CD4-positive, alpha-beta T cell (primary cell): ENCODE measurements around the gene KCNK6. TPM values are rescaled to one million over a fixed set of nuclear protein-coding genes. Genes with fewer than 3 reads are reported as not detected.

Experiments used
- ATAC-seq: fragments of 200-7000 bp; cut with Tn5 transposase; one replicate; pipeline ENCODE4 v1.10.0; 2022; ENCODE audit warnings: mild to moderate bottlenecking; ENCODE audit not compliant: poor library complexity
- CTCF ChIA-PET: fragments of 350-600 bp; sonication (Branson Sonifier 250); formaldehyde crosslinking; loops from one replicate; lab custom pipeline; 2021; ENCODE audit warnings: antibody characterized with exemption, inconsistent platforms; lab: Charles Lee
- POLR2A ChIA-PET: fragments of 350-600 bp; sonication (Branson Sonifier 250); formaldehyde crosslinking; loops from one replicate; lab custom pipeline; 2021; ENCODE audit warnings: antibody characterized with exemption, inconsistent platforms; lab: Charles Lee
- DNase-seq, 14 experiments: peaks; one replicate each; pipeline ENCODE4 v3.0.0-alpha.2; 2013 to 2020; ENCODE audit warnings: mixed read lengths in 2 of 14
- H3K27ac ChIP-seq, 2 donors: one replicate each; pipeline versions ENCODE4 v1.5.1 to v1.7.0; 2013; ENCODE audit warnings: low read length in 2 of 2, low read depth in 1 of 2, mild to moderate bottlenecking in 1 of 2
- H3K27me3 ChIP-seq, 2 experiments: 1 replicate in 1 of 2; 2 replicates in 1 of 2; pipeline versions ENCODE4 v1.6.1 to v1.7.0; 2013; ENCODE audit warnings: low read length in 2 of 2, control low read depth in 1 of 2, mild to moderate bottlenecking in 1 of 2, moderate library complexity in 1 of 2; ENCODE audit not compliant: insufficient read depth in 2 of 2, control insufficient read depth in 1 of 2
- H3K36me3 ChIP-seq: one replicate; pipeline ENCODE4 v1.6.1; 2013; ENCODE audit warnings: low read length, control low read depth; ENCODE audit not compliant: insufficient read depth
- H3K4me1 ChIP-seq: one replicate; pipeline ENCODE4 v1.6.1; 2013; ENCODE audit warnings: low read length, control low read depth; ENCODE audit not compliant: insufficient read depth
- H3K4me3 ChIP-seq: one replicate; pipeline ENCODE4 v1.5.1; 2013; ENCODE audit warnings: mild to moderate bottlenecking, low read length, moderate library complexity
- H3K9me3 ChIP-seq, 2 experiments: 1 replicate in 1 of 2; 2 replicates in 1 of 2; pipeline versions ENCODE4 v1.6.1 to v1.7.0; 2013; ENCODE audit warnings: low read length in 2 of 2, mild to moderate bottlenecking in 2 of 2, control low read depth in 1 of 2, moderate library complexity in 1 of 2; ENCODE audit not compliant: control insufficient read depth in 1 of 2, insufficient read depth in 1 of 2
- H3K27ac Mint-ChIP-seq: one replicate; pipeline ENCODE4 v1.8.0; 2020; ENCODE audit warnings: mixed read lengths
- H3K27me3 Mint-ChIP-seq: one replicate; pipeline ENCODE4 v1.8.0; 2021; ENCODE audit warnings: mixed read lengths
- H3K36me3 Mint-ChIP-seq: one replicate; pipeline ENCODE4 v1.8.0; 2021; ENCODE audit warnings: low read depth, mixed read lengths
- H3K4me1 Mint-ChIP-seq: one replicate; pipeline ENCODE4 v1.8.0; 2021; ENCODE audit warnings: low read depth, mixed read lengths
- H3K4me3 Mint-ChIP-seq: one replicate; pipeline ENCODE4 v1.8.0; 2020; ENCODE audit warnings: mild to moderate bottlenecking, mixed read lengths
- H3K9me3 Mint-ChIP-seq: one replicate; pipeline ENCODE4 v1.8.0; 2020; ENCODE audit warnings: mixed read lengths
- intact Hi-C, 2 experiments: fragments of 100-400 bp; cut with DNase I in 1 of 2; cut with micrococcal nuclease in 1 of 2; formaldehyde crosslinking; loops; one replicate each; pipeline versions ENCODE4 v1.15.1 to v1.9.0; 2023 to 2025; cut with DNase I, micrococcal nuclease
- total RNA-seq, 174 experiments: library from RNA in 2 of 174; stranded (reverse) in 2 of 174; gene quantifications; one replicate each; pipeline ENCODE4 v1.2.3 and lab custom pipeline; 2021 to 2026
- TF ChIP-seq, protein P1 (sequence below): fragments of 200-600 bp; IDR thresholded peaks from one replicate; pipeline ENCODE4 v1.8.0; 2022; ENCODE audit warnings: antibody characterized with exemption, mild to moderate bottlenecking

The KCNK6 gene
- total RNA-seq, 2 experiments from 2014 or later: 3.0 to 3.1 TPM

DNA sequence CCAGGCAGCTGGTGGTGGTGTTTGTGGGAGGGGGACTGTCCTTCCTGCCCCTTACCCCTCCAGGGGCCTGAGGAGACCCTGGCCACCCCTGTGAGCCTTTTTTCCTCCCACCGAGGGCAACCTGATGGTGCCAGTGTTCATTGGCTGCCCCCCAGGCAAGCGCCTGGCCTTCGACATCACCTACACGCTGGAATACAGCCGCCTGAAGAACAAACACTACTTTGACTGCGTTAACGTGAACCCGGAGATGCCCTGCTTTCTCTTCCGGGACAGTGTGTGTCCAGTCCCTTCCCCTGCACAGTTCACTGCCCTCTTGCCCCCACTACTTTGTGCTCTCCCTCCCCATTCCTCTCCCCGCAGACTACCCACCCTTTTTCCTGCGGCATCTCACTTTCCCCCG, 47.4 kb downstream of the KCNK6 start:
- POLR2A ChIA-PET: no interaction called here
- Histone ChIP-seq H3K36me3 (no peaks in the 10 kb centered on the region), H3K4me1 (peaks cover 12% of the 10 kb centered on the region), H3K4me3 (no peak overlapping the region), H3K27ac (no peak overlapping the region), H3K27me3 (peaks cover 0 to 6% of the 10 kb centered on the region in 2 experiments), H3K9me3 (peaks cover 0 to 7% of the 10 kb centered on the region in 2 experiments)
- H3K27ac Mint-ChIP-seq: no peak overlapping the region
- H3K4me3 Mint-ChIP-seq: no peak overlapping the region
- H3K9me3 Mint-ChIP-seq: no peaks in the 10 kb centered on the region
- H3K36me3 Mint-ChIP-seq: no peaks in the 10 kb centered on the region
- TF ChIP-seq, protein P1, sequence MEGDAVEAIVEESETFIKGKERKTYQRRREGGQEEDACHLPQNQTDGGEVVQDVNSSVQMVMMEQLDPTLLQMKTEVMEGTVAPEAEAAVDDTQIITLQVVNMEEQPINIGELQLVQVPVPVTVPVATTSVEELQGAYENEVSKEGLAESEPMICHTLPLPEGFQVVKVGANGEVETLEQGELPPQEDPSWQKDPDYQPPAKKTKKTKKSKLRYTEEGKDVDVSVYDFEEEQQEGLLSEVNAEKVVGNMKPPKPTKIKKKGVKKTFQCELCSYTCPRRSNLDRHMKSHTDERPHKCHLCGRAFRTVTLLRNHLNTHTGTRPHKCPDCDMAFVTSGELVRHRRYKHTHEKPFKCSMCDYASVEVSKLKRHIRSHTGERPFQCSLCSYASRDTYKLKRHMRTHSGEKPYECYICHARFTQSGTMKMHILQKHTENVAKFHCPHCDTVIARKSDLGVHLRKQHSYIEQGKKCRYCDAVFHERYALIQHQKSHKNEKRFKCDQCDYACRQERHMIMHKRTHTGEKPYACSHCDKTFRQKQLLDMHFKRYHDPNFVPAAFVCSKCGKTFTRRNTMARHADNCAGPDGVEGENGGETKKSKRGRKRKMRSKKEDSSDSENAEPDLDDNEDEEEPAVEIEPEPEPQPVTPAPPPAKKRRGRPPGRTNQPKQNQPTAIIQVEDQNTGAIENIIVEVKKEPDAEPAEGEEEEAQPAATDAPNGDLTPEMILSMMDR: no peak
- intact Hi-C loops: no loop called here
- no peaks in the 10 kb centered on the region for H3K4me1 Mint-ChIP-seq
- H3K27me3 Mint-ChIP-seq: peaks cover 20% of the 10 kb centered on the region
- CTCF ChIA-PET: no interaction called here
- ATAC-seq (no peak), DNase-seq (no peak)

DNA sequence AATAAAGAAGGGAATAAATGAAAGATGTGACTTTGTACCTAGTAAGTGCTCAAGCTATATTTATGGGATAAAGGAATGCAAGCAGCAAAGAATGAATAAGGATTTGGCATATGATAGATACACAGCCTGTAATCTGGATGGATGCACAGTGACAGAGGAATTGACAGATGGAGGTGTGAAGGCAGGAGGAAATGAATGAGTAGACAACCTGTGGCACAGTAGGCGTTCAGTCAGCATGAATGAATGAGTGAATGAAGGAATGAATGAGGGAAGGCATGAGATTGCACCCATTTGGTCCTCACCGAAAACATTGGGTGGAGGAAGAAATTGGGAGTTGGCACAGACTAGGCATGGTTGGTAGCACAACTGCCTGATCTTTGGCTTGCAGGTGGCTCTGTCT, 49.9 kb downstream of the KCNK6 start:
- Mint-ChIP-seq H3K27ac (no peak overlapping the region), H3K27me3 (peaks cover 20% of the 10 kb centered on the region), H3K4me1 (peaks cover 6% of the 10 kb centered on the region), H3K36me3 (peaks cover 2% of the 10 kb centered on the region), H3K9me3 (no peaks in the 10 kb centered on the region), H3K4me3 (no peak overlapping the region)
- peaks cover 0 to 6% of the 10 kb centered on the region in 2 experiments for H3K27me3 ChIP-seq
- peaks cover 10% of the 10 kb centered on the region for H3K4me1 ChIP-seq
- H3K9me3 ChIP-seq: no peaks in the 10 kb centered on the region
- no peak for ATAC-seq
- POLR2A ChIA-PET: no interaction called here
- TF ChIP-seq, protein P1: no peak
- H3K27ac ChIP-seq: no peak overlapping the region
- CTCF ChIA-PET: interaction anchor here (1.0 kb wide), 1 partner anchor 126 kb away, joined by 3 read pairs; no protein-coding TSS in a partner anchor
- no peak overlapping the region for H3K4me3 ChIP-seq
- intact Hi-C loops: no loop called here
- no peaks in the 10 kb centered on the region for H3K36me3 ChIP-seq
- DNase-seq: no peak

DNA sequence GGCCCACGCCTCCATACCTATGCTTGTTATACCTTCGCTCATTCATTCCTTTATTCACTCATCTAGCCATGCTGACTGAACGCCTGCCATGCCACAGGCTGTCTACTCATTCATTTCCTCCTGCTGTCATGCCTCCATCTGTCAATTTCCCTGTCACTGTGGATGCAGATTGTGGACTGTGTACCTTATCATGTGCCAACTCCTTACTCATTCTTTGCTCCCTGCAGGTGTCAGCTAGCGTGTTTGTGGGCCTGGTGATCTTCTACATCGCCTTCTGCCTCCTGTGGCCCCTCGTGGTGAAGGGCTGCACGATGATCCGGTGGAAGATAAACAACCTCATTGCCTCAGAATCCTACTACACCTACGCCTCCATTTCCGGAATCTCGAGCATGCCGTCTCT, 50.7 kb downstream of the KCNK6 start:
- Histone ChIP-seq H3K36me3 (no peaks in the 10 kb centered on the region), H3K9me3 (no peaks in the 10 kb centered on the region), H3K4me1 (peaks cover 15% of the 10 kb centered on the region), H3K27me3 (peaks cover 0 to 6% of the 10 kb centered on the region in 2 experiments), H3K4me3 (no peak overlapping the region), H3K27ac (no peak overlapping the region)
- no peak overlapping the region for H3K27ac Mint-ChIP-seq
- no peak for DNase-seq
- TF ChIP-seq, protein P1: no peak
- H3K36me3 Mint-ChIP-seq: peaks cover 9% of the 10 kb centered on the region
- CTCF ChIA-PET: no interaction called here
- H3K4me3 Mint-ChIP-seq: no peak overlapping the region
- POLR2A ChIA-PET: no interaction called here
- H3K27me3 Mint-ChIP-seq: peaks cover 20% of the 10 kb centered on the region
- H3K9me3 Mint-ChIP-seq: no peaks in the 10 kb centered on the region
- intact Hi-C loops: loop anchor here in 1 of 2 experiments (5.0 kb wide), 1 partner anchor 1198 kb away; the partner anchor contains the start of gene ZNF585A
- no peak for ATAC-seq
- H3K4me1 Mint-ChIP-seq: peaks cover 14% of the 10 kb centered on the region
